ENCODE measurements around the gene DIP2B. TPM values are rescaled to one million over a fixed set of nuclear protein-coding genes. Genes with fewer than 3 reads are reported as not detected.

DIP2B gene
- total RNA-seq, 2 experiments from 2014 or later = 29.2 to 29.4 TPM

DNA sequence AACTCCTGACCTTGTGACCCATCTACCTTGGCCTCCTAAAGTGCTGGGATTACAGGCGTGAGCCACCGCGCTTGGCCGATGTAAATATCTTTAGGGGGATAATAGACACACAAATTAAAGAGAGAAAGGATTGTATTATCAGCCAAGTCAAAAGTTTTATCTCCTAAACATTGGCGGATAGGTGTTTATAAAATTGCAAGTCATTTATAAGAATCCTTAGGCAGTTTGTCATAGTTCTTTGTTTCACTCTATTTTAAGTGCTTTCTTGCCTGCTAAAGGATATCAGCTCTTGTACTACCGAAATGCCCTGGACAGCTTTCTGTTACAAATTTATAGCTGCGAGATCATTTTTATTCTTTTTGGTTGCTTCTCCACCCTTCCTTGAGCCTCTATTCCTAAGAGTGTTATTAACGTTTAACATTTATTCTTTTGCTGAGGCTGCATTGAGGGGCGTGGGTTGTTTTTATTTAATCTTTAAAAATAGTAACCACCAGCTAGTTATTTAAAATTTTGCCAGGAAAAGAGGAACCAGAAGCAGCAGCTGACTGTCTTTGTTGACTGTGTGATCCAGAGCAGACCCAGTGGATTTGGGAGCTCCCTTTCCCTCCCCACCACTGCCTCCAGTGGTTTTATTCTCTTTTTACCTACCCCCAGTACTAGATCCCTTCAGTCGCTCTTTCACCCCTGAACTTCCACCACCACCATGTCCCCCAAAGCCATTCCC, 106.4 kb downstream of the DIP2B start:
- peaks cover 13% of the 10 kb centered on the region for H3K4me1 Mint-ChIP-seq
- DNase-seq (no peak), ATAC-seq (no peak)
- H3K4me3 Mint-ChIP-seq = no peak overlapping the region
- ChIA-PET POLR2A (no interaction called here), CTCF (interaction anchor here (0.7 to 1.4 kb wide), 3 partner anchors 73 to 409 kb away, joined by 3 to 4 read pairs (median 3); partner anchors contain the start of gene DIP2B)
- intact Hi-C loops (cut with DNase I, micrococcal nuclease) = no loop called here
- H3K36me3 Mint-ChIP-seq (ENCODE audit: low read depth) = peaks cover 14% of the 10 kb centered on the region
- H3K27ac Mint-ChIP-seq = no peak overlapping the region
- H3K9me3 Mint-ChIP-seq (ENCODE audit: low read depth) = no peaks in the 10 kb centered on the region
- H3K27me3 Mint-ChIP-seq = no peaks in the 10 kb centered on the region

DNA sequence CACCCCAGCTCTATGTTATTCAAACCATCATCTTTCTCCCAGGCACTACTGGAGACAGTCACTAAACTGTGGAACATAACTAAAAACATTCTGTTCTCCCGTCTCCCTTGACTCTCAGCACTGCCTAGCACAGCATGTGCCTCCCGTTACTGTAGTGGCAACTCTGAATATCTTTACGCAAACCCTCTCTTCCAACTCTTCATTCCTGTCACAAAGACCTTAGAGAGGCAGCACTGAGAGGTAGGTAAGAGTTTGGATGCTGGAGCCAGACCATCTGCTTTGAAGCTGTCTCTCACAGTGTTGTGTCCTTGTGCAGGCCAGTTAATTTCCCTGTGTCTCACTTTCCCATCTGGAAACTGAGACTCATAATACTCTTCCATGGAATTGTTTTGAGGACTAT, 108.1 kb downstream of the DIP2B start:
- POLR2A ChIA-PET = no interaction called here
- intact Hi-C loops (cut with DNase I, micrococcal nuclease) = no loop called here
- ATAC-seq (no peak), DNase-seq (no peak)
- Mint-ChIP-seq H3K36me3 (ENCODE audit: low read depth) (peaks cover 14% of the 10 kb centered on the region), H3K27me3 (no peaks in the 10 kb centered on the region), H3K4me1 (peaks cover 7% of the 10 kb centered on the region), H3K4me3 (no peak overlapping the region), H3K9me3 (ENCODE audit: low read depth) (no peaks in the 10 kb centered on the region), H3K27ac (no peak overlapping the region)
- CTCF ChIA-PET = interaction anchor here (0.6 kb wide), 1 partner anchor 56 kb away, joined by 3 read pairs; no protein-coding TSS in a partner anchor

DNA sequence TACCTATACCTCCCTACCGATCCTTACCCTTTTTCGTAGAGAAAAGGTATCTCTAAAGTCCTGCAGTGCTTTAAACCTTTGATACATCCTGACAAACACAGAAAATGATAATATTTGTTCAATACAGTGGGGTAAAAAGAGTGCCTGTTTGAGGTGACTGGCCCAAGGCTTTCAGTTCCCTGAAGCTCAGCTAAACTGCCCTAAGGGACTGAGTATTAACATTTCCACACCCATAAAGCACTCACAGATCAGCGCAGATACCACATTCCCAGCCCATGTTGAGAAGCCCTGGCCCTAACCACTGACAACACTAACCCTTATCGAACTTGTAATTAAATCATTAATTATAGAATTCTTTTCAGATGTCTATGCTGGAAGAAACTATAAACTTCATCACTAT, 108.7 kb downstream of the DIP2B start:
- DNase-seq (no peak), ATAC-seq (no peak)
- intact Hi-C loops (cut with DNase I, micrococcal nuclease) = no loop called here
- no peak overlapping the region for H3K27ac Mint-ChIP-seq
- peaks cover 14% of the 10 kb centered on the region for H3K36me3 Mint-ChIP-seq (ENCODE audit: low read depth)
- no peaks in the 10 kb centered on the region for H3K27me3 Mint-ChIP-seq
- no peak overlapping the region for H3K4me3 Mint-ChIP-seq
- peaks cover 12% of the 10 kb centered on the region for H3K4me1 Mint-ChIP-seq
- no peaks in the 10 kb centered on the region for H3K9me3 Mint-ChIP-seq (ENCODE audit: low read depth)
- CTCF ChIA-PET = interaction anchor here (1.1 kb wide), 1 partner anchor 93 kb away, joined by 3 read pairs; no protein-coding TSS in a partner anchor
- POLR2A ChIA-PET = no interaction called here

DNA sequence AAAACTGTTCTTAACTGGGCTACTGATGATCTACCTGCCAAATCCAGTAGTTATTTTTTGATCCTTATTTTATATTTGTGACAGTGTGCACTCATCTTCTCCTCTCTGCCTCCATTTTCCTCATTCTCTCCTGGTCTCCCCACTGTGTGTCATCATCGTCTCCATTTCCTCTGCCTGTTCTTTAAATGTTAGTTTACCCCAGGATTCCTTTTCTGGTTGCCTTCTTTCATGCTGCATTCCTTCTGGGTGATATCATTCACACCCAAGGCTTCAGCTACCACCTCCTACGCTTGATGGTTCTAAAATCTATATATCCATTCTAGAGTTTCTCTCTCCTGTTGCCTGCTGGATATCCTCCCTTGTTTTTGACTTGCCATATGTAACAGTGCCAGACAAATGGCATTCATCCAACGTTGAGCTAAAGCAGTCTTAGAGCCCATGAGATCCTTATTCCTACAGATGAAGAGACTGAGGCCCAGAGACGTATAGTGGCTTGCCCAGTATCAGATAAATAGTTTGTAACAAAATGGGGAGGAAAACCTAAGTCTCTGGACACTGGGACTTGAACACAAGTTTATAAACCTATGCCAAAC, 109.5 kb downstream of the DIP2B start:
- Mint-ChIP-seq H3K27ac (no peak overlapping the region), H3K27me3 (no peaks in the 10 kb centered on the region), H3K9me3 (ENCODE audit: low read depth) (no peaks in the 10 kb centered on the region), H3K4me3 (no peak overlapping the region), H3K36me3 (ENCODE audit: low read depth) (peaks cover 12% of the 10 kb centered on the region), H3K4me1 (peaks cover 17% of the 10 kb centered on the region)
- CTCF ChIA-PET = interaction anchor here (0.7 to 1.1 kb wide), 3 partner anchors 13 to 94 kb away, joined by 3 to 6 read pairs (median 3); no protein-coding TSS in a partner anchor
- DNase-seq (no peak), ATAC-seq (no peak)
- intact Hi-C loops (cut with DNase I, micrococcal nuclease) = no loop called here
- POLR2A ChIA-PET = interaction anchor here (0.6 kb wide), 1 partner anchor 64 kb away, joined by 3 read pairs; no protein-coding TSS in a partner anchor

DNA sequence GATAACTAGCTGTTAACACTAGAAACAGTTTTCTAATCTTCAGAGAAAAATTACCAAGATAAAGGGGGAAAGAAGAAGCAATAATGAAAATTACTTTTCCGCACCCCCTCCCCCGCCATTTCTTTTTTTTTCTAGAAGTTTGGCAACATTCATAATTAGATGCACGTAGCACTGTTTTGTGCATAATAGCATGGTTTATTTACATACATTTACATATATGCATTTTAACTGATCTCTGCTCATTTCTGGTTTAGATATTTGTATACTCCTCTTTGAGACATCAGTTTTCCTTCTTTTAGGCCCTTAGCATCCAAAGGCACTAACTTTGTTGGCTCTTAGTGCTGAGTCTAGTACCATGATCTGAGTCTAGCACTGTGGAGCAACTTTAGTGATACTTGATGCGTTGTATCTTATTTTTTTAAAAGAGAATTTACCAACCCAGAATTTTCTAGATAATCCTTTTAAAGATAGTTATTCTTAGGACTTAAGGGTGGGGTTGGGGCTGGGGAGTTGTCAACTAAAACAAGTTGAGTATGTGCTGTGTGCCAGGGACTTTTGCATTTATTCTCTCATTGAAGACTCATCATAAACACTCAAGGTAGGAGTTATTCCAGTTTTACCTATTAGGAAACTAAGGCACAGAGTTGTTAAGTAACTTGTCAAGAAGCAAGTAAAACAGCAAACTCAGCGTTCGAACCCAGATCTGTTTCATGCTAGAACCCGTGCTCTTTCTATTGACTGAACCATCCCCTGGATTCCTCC, 110.5 kb downstream of the DIP2B start:
- POLR2A ChIA-PET = no interaction called here
- H3K9me3 Mint-ChIP-seq (ENCODE audit: low read depth) = no peaks in the 10 kb centered on the region

DNA sequence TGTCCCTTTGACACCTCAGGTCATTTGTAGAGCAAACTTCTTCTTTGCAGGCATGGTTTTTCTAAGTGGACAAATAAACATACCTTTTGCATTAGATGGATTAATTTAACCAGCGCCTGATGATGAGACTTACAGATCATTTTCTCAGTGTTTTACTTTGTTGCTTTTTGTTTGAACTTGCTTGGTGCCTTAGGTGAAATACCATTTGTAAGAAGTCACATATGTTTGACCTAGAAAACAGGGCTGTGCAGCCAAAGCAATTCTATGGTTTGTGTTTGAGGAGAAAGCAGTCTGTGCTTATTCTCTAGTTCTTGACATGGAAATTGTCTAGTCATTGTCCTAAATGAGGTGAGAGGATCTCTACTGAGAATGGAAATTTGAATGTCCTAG, 111.1 kb downstream of the DIP2B start:
- no peak for ATAC-seq
- POLR2A ChIA-PET = no interaction called here
- no peaks in the 10 kb centered on the region for H3K27me3 Mint-ChIP-seq
- H3K4me1 Mint-ChIP-seq = peaks cover 33% of the 10 kb centered on the region
- CTCF ChIA-PET = interaction anchor here (0.8 to 1.5 kb wide), 4 partner anchors 9 to 109 kb away, joined by 3 to 7 read pairs (median 3); no protein-coding TSS in a partner anchor
- H3K9me3 Mint-ChIP-seq (ENCODE audit: low read depth) = no peaks in the 10 kb centered on the region
- DNase-seq = no peak
- H3K36me3 Mint-ChIP-seq (ENCODE audit: low read depth) = peaks cover 7% of the 10 kb centered on the region
- intact Hi-C loops (cut with DNase I, micrococcal nuclease) = no loop called here
- no peak overlapping the region for H3K4me3 Mint-ChIP-seq
- no peak overlapping the region for H3K27ac Mint-ChIP-seq

More for the DNA sequence above, 110.5 kb downstream of the DIP2B start:
- no peak for DNase-seq
- no peak overlapping the region for H3K4me3 Mint-ChIP-seq
- H3K36me3 Mint-ChIP-seq (ENCODE audit: low read depth) = peaks cover 7% of the 10 kb centered on the region
- no peaks in the 10 kb centered on the region for H3K27me3 Mint-ChIP-seq
- peaks cover 27% of the 10 kb centered on the region for H3K4me1 Mint-ChIP-seq
- no peak overlapping the region for H3K27ac Mint-ChIP-seq
- CTCF ChIA-PET = interaction anchor here (0.7 to 1.5 kb wide), 2 partner anchors 18 to 23 kb away, joined by 6 to 7 read pairs; no protein-coding TSS in a partner anchor
- intact Hi-C loops (cut with DNase I, micrococcal nuclease) = no loop called here
- ATAC-seq = no peak

DNA sequence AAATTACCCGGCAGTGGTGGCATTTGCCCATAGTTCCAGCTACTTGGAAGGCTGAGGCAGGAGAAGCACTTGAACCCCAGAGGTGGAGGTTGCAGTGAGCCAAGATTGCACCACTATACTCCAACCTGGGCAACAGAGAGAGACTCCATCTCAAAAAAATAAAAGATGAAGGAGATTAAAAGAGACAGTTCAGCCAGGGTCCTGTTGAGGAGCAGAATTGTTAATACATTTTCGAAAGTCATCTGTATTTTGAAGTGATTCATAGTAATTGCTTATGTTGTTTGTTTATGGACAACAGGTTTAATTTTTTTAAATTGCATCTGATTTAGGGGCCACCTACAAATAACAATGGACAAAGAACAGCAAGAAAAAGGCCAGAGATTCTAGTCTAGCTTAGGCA, 112.9 kb downstream of the DIP2B start:
- intact Hi-C loops (cut with DNase I, micrococcal nuclease) = no loop called here
- Mint-ChIP-seq H3K27me3 (no peaks in the 10 kb centered on the region), H3K36me3 (ENCODE audit: low read depth) (peaks cover 3% of the 10 kb centered on the region), H3K4me1 (peaks cover 46% of the 10 kb centered on the region), H3K27ac (no peak overlapping the region), H3K4me3 (no peak overlapping the region), H3K9me3 (ENCODE audit: low read depth) (no peaks in the 10 kb centered on the region)
- DNase-seq (no peak), ATAC-seq (no peak)
- CTCF ChIA-PET = interaction anchor here (0.6 kb wide), 1 partner anchor 36 kb away, joined by 3 read pairs; no protein-coding TSS in a partner anchor
- POLR2A ChIA-PET = no interaction called here

DNA sequence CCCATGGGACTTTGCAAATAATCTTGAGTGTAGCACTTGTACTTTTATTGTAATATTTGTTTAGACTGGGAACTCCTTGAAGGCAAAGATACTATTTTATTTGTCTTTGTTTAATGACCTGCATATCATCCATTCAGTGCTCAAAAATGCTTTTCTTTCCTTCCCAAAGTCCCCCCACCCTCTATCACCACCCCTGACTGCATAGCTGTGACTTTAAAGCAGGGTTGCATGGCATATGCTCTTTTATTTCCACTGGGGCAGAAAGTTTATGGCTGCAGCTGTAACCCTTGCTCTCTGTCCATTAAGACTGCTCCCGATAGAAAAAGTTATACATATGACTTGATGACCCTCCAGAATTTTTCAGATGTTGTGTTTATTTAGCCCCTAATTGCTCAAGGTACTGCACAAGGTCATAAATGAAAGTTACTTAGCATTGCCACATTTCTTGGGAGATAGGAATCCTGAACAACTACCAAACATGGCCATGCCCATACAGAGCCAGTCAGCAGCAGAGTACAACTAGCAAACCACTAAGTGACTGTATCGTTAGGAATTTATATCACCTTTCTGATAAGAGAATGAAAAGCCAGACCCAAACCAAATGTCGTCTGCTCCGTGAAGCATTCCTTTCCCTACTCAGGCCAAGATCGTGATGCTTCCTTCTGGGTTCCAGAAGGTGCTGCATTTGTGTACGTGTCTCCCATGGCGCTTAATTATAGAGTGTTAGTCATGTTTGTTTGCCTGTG, 114.3 kb downstream of the DIP2B start:
- POLR2A ChIA-PET = interaction anchor here (1.1 kb wide), 1 partner anchor 10 kb away, joined by 3 read pairs; no protein-coding TSS in a partner anchor

DNA sequence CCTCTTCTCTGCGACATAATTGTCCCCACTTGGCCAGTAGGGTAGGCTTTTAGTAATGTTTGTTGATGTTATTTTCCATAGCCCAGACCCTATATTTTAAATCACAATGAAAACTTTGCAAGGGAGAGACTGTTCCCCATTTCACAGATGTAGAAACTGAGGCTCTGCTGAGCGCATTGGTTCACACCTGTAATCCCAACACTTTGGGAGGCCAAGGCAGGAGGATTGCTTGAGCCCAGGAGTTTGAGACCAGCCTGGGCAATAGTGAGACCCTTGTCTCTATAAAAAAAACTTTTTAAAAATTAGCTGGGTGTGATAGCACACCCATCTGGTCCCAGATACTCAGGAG, 114.8 kb downstream of the DIP2B start:
- ATAC-seq (no peak), DNase-seq (no peak)
- ChIA-PET CTCF (interaction anchor here (0.6 to 1.2 kb wide), 4 partner anchors 12 to 112 kb away, joined by 3 to 5 read pairs (median 4); no protein-coding TSS in a partner anchor), POLR2A (interaction anchor here (1.1 kb wide), 2 partner anchors 11 to 112 kb away, joined by 3 read pairs; no protein-coding TSS in a partner anchor)
- Mint-ChIP-seq H3K9me3 (ENCODE audit: low read depth) (no peaks in the 10 kb centered on the region), H3K4me3 (no peak overlapping the region), H3K4me1 (peaks cover 59% of the 10 kb centered on the region), H3K27ac (peak overlapping the region; percentile 57), H3K36me3 (ENCODE audit: low read depth) (peaks cover 4% of the 10 kb centered on the region), H3K27me3 (no peaks in the 10 kb centered on the region)
- intact Hi-C loops (cut with DNase I, micrococcal nuclease) = no loop called here

More for the DNA sequence above, 114.3 kb downstream of the DIP2B start:
- H3K4me1 Mint-ChIP-seq = peaks cover 53% of the 10 kb centered on the region
- intact Hi-C loops (cut with DNase I, micrococcal nuclease) = no loop called here
- CTCF ChIA-PET = no interaction called here
- DNase-seq (no peak), ATAC-seq (no peak)
- H3K4me3 Mint-ChIP-seq = no peak overlapping the region
- H3K27ac Mint-ChIP-seq = peak overlapping the region; percentile 57
- peaks cover 3% of the 10 kb centered on the region for H3K36me3 Mint-ChIP-seq (ENCODE audit: low read depth)
- H3K27me3 Mint-ChIP-seq = no peaks in the 10 kb centered on the region
- no peaks in the 10 kb centered on the region for H3K9me3 Mint-ChIP-seq (ENCODE audit: low read depth)

DNA sequence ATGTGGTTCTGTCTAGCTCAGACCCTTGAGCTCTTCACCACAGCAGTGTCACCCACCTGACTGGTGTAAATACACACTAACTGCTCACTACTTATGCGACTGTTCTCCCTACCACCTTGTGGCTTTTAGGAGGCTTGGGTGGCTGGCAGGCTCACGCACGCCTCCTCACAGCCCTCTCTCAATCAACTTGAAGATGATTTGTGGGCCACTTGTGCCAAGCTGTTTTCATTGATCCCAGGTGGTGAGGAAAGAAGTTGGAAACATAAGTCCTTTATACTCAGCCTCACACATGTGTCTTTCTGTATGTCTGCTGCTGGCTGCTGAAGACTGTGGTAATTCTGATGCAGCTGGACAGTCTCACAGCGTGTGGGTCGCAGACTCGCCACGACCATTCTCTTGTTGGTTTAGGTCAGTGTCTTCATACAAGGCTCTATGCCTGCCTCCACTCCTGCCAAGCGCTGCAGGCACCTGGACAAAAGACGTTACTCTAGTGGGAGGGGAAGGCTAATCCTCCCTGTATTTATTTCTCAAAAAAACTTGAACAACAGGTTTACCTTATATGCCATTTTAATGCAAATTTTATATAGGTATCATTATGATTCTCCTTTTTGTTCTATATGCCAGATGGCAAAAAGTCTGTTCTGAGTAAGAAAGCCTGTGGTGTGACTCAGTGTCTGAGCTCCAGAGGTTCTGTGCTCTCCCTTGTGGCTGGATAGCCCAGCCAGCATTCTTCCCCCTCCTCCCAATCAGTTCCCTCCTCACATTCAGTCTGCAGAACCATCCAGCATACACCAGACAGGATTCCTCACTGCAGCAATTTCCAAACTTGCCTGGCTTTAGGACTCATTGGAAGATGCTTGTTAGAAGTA, 115.6 kb downstream of the DIP2B start:
- CTCF ChIA-PET = interaction anchor here (0.6 to 2.6 kb wide), 10 partner anchors 12 to 116 kb away, joined by 3 to 13 read pairs (median 4); partner anchors contain the start of gene DIP2B
- H3K27me3 Mint-ChIP-seq = no peaks in the 10 kb centered on the region
- H3K27ac Mint-ChIP-seq = peak overlapping the region; percentile 86
- peaks cover 64% of the 10 kb centered on the region for H3K4me1 Mint-ChIP-seq
- no peak overlapping the region for H3K4me3 Mint-ChIP-seq
- DNase-seq (peak; percentile 59), ATAC-seq (peak; percentile 86)
- H3K9me3 Mint-ChIP-seq (ENCODE audit: low read depth) = no peaks in the 10 kb centered on the region
- intact Hi-C loops (cut with DNase I, micrococcal nuclease) = loop anchor here (1.0 to 5.0 kb wide), 5 partner anchors 23 to 113 kb away; no protein-coding TSS in a partner anchor
- POLR2A ChIA-PET = interaction anchor here (0.8 to 1.1 kb wide), 3 partner anchors 12 to 115 kb away, joined by 3 to 5 read pairs (median 3); no protein-coding TSS in a partner anchor
- peaks cover 5% of the 10 kb centered on the region for H3K36me3 Mint-ChIP-seq (ENCODE audit: low read depth)
